Left forelimb (tissue), 1 donor: Measurements from ENCODE around the gene JMJD6.

Source experiments
- DNase-seq: peaks from one replicate; pipeline ENCODE4 v3.0.0-alpha.2; 2018; ENCODE audit warnings: low spot score

The JMJD6 gene

DNA sequence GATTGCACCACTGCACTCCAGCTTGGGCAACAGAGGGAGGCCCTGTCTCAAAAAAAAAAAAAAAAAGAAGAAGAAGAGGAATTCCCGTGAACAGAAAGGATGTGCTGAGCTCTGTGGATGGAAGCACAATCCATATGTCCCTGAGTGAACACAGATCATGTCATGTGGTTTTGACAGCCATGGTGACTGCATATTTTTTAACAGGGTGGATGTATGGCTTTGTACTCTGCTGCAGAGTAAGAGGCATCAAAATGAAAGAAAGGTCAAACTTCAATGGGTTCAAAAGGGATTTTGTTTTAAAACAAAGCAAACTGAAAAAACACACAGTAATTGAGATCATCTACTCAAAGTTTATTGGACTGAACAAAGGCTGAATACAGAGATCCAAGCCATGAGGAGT lies 47.2 kb downstream of the JMJD6 start:
- DNase-seq = no peak

- DNase-seq = no peak
These were observed 48.1 kb downstream of the JMJD6 start for GRCh38 chr17:76678330-76678729.

DNA sequence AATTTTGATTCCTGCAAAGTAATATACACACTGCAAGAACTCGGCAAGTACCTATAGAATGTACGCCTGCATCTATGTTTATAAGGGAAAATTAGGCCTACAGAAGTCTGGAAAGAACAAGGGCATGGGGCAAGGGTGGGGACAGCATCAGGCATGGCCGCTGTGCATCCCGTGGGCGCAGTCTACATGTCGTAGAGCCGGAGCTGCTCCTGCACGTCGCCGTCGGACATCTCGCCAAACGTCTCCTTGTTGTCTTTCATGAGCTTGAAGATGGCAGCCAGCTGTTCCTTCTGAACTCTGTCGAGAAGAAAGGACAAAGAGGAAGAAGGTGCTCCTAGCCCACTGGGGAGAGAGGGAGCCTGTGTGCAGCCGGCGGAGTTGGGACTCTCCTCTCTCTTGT lies 49.0 kb downstream of the JMJD6 start:
- no peak for DNase-seq

DNA sequence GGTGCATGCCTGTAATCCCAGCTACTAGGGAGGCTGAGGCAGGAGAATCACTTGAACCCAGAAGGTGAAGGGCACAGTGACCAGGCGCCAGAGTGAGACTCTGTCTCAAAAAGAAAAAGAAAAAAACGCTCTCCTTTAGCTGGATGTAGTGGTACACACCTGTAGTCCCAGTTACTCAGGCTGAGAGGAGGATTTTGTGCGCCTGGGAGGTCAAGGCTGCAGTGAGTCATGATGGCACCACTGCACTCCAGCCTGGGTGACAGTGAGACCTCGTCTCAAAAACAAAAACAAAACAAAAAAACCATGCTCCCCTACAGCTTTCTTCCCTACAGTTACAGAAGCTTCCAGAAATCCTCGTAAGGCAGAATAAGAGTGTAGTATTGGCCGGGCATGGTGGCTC lies 49.8 kb downstream of the JMJD6 start:
- DNase-seq = no peak

DNA sequence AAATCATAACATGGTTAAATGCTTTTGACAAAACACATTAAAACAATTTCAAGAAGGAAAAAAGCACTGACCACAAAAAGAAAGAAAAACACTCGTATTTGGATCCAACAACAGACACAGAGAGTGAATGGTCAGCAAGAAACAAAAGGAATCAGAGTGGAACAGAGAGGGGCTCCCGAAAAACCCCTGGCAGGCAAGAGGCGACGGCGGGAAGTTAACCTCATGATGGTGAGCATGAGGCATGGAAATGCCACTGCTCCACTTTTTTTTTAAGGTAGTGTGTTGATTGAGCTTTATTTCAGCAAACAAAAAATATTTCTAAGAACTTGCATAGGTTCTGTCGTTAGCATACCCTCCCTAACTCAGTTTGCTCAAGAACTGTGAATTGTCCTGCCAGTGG lies 50.8 kb downstream of the JMJD6 start:
- DNase-seq = no peak

DNA sequence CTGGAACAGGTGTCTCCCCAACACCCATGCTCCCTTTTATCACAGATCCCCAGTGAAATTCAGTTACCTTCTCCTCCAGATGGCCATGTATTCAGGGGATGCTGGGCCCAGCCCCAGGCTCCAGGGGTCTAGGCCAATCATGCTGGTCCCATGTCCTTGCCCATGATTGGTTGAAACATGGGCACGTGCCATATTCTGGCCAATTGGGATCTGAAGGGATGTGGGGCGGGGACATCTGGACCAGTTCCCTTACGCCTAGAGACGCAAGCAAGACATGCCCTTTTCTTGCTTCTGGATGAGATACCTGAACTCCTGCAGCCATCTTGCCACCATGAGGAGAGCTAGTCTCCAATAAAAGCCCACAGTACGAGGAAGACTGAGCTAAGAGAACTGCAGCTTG lies 51.8 kb downstream of the JMJD6 start:
- DNase-seq = no peak

- no peak for DNase-seq
These were observed 52.7 kb downstream of the JMJD6 start for GRCh38 chr17:76673729-76674128.

GRCh38 chr17:76672892-76673291 lies 53.5 kb downstream of the JMJD6 start:
- no peak for DNase-seq

DNA sequence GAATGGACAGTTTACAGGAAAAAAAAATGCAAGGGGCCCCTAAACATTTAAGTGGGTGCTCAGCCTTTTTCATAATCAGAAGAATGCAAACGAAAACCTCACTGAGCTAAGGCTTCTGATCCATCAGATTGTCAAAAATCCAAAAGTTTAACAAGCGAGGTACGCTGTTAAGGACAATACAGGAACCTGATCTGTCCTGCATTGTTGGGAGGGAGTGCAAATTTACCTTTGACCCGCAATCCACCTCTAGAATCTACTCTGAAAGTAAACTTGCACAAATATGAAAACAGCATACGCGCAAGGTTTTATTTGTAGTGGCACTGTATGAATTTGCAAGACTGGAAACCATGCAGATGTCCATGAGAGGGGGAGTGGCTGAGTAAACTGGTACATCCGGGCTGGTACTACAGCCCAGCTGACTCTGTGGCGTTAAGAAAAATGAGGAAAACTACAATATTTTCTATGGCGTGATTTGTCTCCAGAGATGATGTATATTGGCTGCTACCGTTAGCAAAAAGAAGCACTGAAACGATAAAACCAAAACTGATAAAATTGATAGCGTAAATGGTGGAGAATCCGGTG lies 54.0 kb downstream of the JMJD6 start:
- no peak for DNase-seq

DNA sequence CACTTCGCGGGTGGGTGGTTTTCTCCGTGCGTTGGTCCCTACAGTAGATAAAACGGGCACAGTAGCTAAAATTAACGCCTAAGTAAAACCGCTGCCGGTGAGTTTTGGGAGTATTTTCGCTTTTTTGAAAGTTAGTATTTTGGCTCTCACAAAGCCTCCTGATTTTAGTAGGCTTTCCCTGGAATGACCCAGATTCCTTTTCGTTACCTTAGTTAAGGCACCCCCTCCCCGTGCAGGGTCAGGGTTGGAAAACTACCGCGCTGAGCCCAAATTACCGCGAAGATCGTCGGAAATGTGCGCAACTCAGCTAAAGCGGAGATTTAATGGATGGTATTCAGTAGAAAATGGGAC lies 54.5 kb downstream of the JMJD6 start:
- no peak for DNase-seq

DNA sequence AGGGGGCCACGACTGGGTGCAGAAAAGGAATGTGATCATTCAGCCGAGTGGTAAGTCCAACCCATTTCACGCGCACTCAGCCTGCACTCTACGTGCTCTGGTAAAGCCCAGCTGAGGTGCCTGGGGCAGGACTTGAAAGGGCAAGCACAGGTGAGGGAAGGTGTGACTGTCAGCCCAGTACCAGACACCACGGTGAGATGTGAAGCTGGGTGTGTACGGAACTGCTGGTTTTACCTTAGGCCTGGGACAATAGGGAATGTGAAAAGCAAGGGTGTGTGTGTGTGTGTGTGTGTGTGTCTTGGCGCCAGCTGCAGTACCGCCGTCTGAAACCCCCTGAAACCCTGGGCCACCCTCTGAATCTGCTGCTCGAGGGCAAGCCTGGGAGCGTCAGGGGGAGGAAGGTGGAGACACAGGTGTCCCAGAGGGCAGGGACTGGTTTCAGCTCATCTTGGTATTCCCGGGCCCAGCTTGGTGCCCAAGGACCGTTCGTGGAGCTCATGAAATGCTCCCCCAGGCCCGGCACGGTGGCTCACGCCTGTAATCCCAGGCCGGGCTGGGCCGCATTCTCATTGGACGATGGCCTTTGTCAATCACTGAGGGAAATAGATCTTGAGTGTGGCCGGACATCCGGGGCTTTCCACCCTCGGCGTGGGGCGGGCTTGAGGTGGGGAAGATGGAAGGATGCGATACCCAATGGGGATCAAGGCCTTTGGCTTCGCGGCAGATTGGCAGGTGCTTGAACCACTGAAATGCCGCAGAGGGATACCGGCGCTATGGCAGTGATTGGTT lies 55.1 kb downstream of the JMJD6 start:
- peak; percentile 99 for DNase-seq

DNA sequence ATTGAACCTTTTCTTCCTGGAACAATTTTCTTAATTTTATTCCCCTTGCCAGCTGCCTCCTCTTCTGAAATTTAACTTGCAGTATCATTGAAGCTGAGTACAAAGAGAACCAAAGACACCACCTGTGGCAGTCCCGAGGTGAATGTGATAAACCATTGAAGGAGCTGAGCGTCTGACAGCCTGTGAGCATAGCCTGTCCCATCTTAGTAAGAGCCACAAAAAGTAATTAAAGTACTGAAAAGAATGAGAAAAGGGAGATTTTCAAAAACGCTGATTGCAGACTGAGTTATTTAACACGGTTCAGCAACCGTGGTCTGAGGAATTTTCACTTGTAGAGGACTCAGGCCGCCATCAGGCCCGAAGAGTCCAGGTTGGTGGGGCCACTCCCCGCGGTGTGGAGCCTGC lies 55.7 kb downstream of the JMJD6 start:
- no peak for DNase-seq

- DNase-seq = no peak
These were observed 56.2 kb downstream of the JMJD6 start for GRCh38 chr17:76670020-76670717.
